Measurements from ENCODE around the gene JADE3.

The JADE3 gene

GRCh38 chrX:46882266-46882665 lies 30.0 kb upstream of the JADE3 start:
- H3K27ac ChIP-seq = no peak overlapping the region
- TF ChIP-seq ZFX (IDR thresholded peaks at IDR 0.05; ENCODE audit: borderline replicate concordance) = no peak
- TF ChIP-seq CTCF (IDR thresholded peaks at IDR 0.05) = no peak

- H3K27ac ChIP-seq = no peak overlapping the region
- TF ChIP-seq ZFX (IDR thresholded peaks at IDR 0.05; ENCODE audit: borderline replicate concordance) (no peak), CTCF (IDR thresholded peaks at IDR 0.05) (no peak)
These were observed 27.4 kb upstream of the JADE3 start for GRCh38 chrX:46884799-46885198.

GRCh38 chrX:46898207-46898606 lies 14.0 kb upstream of the JADE3 start:
- no peak overlapping the region for H3K27ac ChIP-seq
- TF ChIP-seq ZFX (IDR thresholded peaks at IDR 0.05; ENCODE audit: borderline replicate concordance) (no peak), CTCF (IDR thresholded peaks at IDR 0.05) (no peak)

- no peak overlapping the region for H3K27ac ChIP-seq
- TF ChIP-seq CTCF (IDR thresholded peaks at IDR 0.05) (peak; percentile 82), ZFX (IDR thresholded peaks at IDR 0.05; ENCODE audit: borderline replicate concordance) (no peak)
These were observed 8.6 kb upstream of the JADE3 start for GRCh38 chrX:46903458-46904242.

- no peak for TF ChIP-seq ZFX (IDR thresholded peaks at IDR 0.05; ENCODE audit: borderline replicate concordance)
- no peak for TF ChIP-seq CTCF (IDR thresholded peaks at IDR 0.05)
- H3K27ac ChIP-seq = no peak overlapping the region
These were observed 7.6 kb upstream of the JADE3 start for GRCh38 chrX:46904626-46905025.

- TF ChIP-seq ZFX (IDR thresholded peaks at IDR 0.05; ENCODE audit: borderline replicate concordance) = no peak
- no peak for TF ChIP-seq CTCF (IDR thresholded peaks at IDR 0.05)
- no peak overlapping the region for H3K27ac ChIP-seq
These were observed 1.8 kb upstream of the JADE3 start for GRCh38 chrX:46910415-46910814.

GRCh38 chrX:46912603-46913491 lies 626 bp downstream of the JADE3 start:
- TF ChIP-seq CTCF (IDR thresholded peaks at IDR 0.05) = peak; percentile 47; the same call in 1 of the 2 replicates
- no peak for TF ChIP-seq ZFX (IDR thresholded peaks at IDR 0.05; ENCODE audit: borderline replicate concordance)
- peak overlapping the region; percentile 75 for H3K27ac ChIP-seq

All from 22Rv1 (cell line).